Ramos (cell line): Measurements from ENCODE around the gene RABGGTA.

ENCODE experiments used
- in situ Hi-C: fragments of 300-500 bp; cut with MboI; formaldehyde crosslinking; loops from one replicate; pipeline ENCODE4 v1.14.3; 2022; ENCODE audit warnings: low sequenced_read_pairs; ENCODE audit not compliant: unreplicated experiment

RABGGTA gene

DNA sequence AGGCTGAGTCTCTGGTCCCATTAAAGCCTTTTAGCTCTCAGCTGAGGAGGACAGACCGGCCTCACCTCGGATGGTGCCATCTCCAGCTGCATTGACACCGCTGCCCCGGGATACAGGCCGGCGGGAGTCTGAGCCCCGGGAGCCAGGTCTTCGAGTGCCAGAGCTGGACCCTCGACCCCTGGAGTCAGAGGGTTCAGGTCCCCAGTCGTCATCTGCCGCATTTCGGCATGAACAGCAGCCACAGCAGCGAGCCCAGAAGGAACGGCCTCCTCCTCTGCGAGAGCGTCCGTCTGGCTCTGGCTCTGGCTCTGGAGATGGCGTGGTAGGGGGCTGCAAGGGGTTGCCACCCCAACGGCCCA lies 9.4 kb downstream of the RABGGTA start:
- in situ Hi-C loops = no loop called here

DNA sequence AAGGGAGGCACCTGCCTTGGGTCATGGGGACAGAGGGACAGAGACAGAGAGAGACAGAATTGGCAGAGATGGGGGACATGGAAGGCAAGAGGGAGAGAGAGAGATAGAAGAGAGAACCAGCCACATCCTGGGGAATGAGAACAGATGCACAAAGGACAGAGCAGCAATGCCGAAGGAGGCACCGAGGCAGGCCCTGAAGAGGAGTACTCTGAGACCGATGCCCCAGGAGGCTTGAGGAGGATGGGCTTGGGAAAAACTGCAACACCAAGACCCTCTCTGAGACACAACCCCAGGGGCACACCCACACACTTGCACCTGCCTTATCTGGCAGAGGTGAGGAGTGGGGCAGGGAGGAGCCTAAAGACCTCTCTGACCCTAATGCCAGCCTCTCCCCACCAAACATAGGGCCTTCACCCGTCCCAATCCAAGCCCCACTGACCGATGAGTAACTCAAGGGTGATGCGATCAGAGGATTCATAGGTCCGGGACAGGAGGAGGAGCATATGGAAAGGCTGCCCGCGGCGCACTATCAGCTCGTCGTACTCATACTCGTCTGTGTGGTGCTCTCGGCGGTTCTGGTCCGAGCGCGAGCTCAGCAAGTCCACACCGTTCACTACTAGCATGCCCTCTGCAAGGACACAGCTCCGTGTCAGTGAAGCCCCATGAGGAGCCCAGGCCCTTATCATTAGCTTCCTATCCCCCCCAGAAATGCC lies 10.0 kb downstream of the RABGGTA start:
- in situ Hi-C loops = no loop called here

DNA sequence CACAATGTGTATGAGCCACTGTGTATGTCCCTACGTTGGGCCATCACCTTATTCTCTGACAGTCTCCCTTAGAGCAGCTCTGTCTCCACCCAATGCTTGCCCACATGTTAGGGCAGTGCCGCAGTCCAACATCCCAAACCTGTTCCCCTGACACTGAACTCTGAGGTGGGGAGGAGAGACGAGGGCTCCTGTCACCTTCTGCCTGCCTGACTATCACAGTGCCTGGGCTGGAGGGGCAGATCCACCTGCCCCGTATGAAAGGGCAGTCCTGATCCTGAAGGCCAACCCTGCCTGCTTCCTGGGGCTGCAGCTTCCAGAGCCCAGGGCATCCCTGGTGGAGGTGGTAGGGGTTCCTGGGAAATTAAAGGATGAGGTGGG lies 10.6 kb downstream of the RABGGTA start:
- in situ Hi-C loops = no loop called here

DNA sequence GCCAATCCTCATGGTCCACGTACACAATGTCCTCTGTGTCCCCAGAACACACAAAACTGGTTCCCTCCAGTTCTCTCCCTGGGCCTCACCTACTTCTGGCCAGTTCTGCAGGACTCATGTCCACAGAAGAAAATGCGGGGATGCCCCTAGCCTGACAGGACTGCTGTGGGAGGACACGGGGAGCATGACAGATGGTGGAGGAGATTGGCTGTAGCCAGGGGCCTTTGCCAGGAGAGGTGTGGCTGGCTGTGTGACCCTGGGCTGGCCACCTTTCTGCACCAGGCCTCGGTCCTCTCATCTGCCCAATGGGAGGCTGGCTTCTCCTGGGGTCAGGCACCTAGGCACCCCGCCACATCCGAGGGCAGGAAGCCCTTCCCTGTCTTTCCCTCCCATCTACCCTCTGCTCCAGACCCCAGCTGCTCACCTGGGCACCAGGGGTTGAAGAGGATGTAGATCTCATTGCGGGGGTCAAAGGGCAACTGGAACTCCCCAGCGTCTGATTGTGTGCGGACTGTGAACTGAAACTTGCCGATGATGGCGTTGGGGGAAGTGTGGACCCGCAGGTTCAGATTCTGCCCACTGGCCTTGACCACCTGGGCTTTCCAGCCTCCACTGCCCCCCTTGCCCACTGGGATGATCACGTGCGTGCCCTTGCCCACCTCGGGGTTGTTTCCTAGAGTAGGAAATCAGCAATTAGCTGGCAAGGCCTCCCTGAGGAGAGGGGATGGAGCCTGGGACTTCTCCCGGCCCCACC lies 11.2 kb downstream of the RABGGTA start:
- in situ Hi-C loops = no loop called here

DNA sequence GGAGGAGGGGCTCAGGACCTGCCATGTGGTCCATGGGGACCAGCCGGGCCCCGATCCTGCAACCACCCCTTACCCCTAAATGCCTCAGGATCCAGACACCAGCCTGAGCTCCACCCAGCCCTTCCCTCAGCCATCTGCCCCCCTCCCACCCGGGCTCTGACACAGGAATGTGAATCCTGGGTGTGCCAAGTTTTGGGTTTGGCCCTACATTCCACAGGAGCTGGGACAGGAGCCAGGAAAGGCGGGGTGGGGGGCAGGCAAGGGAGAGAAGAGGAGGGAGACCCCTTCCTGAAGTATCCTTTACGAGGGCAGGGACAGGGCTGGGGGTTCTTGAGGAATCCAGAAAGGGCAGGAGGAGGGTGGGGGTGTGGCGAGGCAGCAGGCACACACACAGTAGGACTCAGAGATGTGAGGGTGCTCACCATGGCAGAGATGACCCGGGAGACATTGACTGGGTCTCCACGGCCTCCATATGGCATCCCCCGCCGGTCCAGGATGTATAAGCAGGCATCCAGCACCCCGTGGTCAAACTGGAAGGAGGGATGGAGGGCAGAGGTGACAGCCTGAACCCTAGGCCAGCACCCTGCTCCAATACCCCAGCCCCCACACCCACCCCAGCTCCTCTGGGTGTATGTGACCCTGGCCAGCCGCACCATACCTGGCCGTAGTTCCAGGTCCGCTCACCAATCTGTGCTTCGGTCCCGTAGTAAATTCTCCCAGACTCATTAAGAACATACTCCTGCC lies 11.9 kb downstream of the RABGGTA start:
- in situ Hi-C loops = no loop called here

DNA sequence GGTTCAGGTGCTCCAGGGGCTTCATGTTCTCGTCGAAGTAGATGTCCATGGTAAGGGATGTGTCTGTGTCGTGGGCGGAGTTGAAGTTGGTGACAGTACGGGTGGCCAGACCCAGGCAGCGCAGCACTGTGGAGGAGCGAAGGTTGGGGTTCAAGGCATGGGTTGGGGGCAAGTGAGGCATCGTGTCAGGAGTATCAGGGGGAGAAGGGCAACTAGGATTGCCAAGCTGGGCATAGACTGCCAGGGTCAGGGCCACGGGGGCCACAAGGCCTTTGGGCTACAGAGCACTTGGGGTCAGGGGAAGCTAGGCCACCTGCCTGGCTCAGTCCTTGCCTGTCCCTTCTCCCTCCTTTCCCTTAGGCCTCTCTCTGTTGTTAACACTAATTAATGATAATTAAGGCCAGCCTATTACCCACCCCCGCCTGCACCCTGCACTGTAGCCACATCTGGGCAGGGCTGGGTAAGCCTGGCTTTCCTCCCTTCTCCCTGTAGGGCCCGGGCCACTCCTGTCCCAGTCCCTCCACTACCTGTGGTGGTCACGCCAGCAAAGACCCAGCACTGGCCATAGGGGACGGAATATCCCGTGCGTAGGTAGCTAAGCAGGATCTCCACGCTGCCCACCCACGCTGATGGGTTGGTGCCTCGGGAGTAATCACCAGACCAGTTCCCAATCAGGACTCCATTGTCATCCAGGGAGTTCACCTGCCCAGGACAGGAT lies 12.7 kb downstream of the RABGGTA start:
- in situ Hi-C loops = no loop called here

DNA sequence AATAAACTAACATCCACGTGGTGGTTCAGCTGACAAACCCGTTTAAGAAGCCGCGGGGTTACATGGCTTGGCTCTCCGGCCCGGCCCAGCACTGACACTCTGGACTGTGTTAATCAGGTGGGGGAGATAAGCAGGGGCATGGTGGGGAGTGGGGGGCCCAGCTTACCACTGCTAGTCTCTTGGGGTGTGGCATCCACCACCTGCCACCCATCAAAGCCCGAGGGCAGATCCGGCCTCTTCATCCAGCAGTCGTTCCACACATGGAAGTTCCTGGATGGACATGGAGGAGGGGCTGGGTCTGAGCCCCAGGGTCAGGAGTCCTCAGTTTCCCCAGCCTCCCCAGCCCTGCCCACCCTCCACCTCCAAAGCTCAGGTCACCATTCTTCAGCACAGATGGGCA lies 13.3 kb downstream of the RABGGTA start:
- in situ Hi-C loops = no loop called here

DNA sequence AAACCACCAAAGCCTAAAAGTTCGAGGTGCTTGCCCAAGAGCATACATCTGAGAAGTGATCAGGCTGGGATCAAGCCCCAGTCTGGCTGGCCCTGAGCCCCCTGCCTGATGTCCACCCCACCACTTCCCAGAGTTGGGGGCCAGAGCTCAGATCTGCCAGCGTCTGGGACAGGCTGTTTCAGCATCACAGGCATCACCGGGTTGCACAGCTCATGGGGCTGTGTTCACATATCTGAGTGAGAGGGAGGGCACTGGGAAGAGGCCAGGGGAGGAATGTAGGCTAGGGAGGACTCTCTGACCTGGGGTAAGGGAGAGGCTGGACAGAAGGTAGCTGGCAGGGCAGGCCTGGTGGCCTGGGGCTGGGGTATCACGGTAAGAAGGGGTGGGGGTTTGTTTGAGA lies 14.4 kb downstream of the RABGGTA start:
- in situ Hi-C loops = no loop called here

DNA sequence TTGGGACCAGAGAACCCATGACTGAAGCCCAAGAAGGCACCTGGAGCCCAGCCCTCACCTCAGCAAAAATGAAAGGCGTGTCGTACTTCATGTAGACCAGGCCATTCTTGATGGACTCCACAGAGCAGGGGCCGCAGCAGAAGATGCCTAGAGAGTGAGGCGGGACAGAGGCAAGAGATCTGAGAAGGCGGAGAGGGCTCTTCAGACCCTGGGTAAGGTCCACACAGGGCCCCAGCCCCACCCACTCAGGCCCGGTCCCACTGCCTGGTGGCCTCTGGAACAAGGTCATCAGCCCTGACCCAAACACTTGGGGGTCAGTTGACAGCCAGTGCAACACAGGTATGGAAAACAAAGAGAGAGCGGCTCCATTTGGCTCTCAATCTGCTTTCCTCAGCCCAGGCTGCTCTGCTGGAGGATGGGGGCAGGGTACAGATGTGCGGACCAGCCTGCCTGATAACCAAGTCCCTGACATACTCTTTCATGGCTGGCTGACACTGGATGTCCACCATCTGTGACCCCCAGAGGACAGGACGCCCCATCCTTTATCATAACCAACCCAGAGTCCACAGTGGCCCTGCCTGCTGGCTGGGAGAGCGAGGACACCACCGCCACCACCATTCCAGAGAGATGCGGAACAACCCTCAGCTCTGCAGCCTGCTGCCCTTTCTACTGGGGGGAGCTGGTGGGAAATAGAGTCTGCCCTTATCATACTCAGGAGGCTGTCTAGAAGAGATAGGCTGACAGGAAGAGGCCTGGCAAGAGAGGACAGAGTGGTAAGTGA lies 15.3 kb downstream of the RABGGTA start:
- in situ Hi-C loops = no loop called here

DNA sequence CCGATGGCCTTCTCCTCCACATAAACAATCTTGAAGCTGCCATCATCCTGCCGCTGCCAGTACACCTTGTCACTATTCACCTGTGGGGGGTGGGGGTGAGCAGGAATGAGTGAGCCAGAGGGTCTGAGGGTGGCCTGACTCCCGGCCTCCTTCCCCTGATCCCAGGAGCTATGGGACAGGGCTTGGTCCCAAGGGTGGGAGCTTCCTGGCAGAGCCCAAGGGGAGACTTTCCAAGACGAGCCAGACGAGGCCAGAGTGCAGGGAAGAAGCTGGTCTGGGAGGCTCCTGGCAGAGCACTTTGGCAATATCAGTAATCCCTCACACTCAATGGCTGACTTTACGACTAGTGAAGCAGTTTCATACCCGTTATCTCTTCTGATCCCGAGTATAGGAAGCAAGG lies 16.0 kb downstream of the RABGGTA start:
- in situ Hi-C loops = no loop called here

DNA sequence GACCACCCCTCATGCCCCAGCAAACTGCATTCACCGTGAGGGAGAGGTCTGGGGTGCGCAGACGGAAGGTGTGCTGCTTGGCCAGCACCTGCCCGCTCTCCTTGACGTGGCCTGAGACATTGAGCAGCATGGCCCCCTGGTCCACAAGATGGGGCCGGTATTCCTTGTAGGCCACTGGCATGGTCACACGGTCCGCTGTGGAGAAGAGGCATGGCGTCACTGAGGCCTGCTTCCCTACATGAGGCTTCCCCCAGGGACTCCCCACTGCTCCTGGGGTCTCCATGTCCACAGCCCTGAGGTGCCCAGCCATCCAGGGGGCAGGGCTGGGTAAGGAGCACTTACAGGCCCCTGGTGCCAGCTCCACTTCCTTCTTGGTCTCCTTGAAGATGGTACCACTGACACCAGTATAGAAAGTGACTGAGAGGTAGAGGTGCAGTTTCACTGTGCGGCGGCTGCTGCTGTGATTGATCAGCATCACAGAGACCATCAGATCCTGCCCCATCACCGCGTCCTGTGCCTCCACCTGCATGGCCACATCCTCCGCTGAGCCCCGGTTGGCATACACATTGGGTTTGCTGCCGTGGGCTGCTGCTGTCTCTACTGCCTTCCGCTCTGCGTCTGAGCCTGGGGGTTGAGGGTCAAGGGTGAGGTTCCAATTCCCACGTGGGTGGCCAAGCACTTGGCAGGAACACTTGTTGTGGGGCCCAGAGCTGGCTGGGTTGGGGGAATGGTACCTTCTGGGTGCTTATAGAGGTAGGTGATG lies 16.6 kb downstream of the RABGGTA start:
- in situ Hi-C loops = no loop called here

DNA sequence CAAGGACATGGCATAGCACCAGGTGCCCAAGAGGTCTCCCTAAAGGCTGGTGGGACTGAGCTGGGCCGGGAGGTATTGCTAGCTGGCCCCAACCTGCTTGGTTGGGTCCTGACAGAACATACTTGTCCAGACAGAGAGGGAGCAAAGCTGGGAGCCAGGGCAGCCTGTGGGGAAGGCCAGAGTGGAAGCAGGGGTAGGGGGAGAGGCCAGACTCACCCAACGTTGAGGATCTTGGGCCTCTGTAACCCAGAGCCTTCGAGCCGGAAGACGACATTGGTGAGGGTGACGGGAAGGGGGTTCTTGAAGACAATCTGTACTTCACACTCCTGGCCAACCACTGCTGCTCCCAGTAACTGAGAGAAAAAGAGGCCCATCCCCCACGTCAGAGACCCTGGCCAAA lies 17.5 kb downstream of the RABGGTA start:
- in situ Hi-C loops = no loop called here

DNA sequence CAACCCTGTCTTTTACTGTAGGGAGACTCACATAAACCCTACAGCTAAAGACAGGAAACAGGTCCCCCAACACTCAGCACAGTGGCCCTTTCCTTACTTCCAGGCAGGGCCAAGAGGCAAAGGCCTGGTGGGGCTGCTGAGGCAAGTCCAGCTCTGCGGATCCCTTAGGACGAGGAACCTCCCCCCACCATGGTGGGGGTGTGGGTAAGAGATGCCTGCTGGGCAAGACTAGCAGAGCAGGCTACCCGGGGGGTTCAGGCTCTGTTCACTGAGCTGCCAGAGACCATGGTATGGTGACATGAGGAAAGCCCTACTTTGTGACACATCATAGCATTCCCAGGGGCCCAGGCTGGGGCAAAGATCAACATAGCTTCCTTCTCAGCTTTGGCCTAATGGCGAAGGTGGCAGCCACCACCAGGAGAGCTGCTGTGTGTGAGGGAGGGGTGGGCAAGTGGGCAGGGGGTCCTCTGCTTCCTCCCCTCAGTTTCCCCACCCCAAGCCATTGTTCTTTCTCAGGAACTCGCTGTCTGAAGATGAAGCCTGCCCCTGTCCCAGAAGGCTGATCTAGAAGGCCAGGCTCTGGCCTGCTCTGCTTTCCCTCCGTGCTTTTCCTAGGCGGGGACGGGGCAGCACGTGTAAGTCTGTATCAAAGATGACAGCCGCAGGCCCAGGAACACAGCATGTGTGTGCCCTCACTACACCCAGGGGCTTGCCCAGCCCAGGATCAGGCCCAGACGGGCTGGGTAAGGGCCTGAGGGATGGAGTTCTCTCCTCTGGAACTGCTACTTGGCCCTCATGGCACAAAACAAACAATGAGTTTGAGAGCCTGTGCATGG lies 18.9 kb downstream of the RABGGTA start:
- in situ Hi-C loops = no loop called here

DNA sequence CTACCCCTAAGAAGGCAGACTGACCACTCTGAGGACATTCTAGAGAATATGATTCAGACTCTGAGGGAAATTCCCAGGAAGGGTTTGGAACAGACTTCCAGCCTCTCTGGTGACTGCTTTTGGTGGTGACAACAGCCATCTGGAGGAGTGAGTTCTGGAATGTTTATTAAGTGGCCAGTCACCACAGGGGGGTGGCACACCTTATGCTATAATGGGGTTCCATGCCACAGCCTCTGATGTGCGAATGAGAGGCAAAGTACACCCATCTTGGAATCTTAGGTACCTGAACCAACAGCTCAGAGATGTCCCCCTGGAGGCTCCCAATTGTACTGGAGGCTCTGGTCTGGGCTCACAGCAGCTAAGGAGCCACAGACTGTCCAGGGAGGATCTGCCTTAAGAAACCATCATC lies 19.5 kb downstream of the RABGGTA start:
- in situ Hi-C loops = no loop called here

DNA sequence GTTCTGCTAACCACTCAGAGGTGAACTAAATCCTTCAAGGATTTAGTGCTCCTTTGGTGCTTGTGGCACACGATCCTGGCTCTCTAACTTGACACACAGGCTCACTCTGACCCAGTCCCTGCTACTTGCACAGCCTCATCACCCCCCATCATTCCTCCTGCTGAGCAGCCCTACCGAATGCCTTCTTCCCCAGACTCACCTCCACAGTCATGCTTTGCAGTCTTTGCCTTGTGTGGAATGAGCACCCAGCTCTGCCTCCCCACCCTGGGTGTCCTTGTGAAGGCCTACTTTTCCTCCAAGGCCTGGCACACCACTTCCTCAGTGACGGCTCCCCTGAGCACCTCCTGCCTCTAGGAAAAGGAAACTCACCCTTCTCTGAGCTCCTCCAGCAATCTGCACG lies 21.0 kb downstream of the RABGGTA start:
- in situ Hi-C loops = no loop called here

DNA sequence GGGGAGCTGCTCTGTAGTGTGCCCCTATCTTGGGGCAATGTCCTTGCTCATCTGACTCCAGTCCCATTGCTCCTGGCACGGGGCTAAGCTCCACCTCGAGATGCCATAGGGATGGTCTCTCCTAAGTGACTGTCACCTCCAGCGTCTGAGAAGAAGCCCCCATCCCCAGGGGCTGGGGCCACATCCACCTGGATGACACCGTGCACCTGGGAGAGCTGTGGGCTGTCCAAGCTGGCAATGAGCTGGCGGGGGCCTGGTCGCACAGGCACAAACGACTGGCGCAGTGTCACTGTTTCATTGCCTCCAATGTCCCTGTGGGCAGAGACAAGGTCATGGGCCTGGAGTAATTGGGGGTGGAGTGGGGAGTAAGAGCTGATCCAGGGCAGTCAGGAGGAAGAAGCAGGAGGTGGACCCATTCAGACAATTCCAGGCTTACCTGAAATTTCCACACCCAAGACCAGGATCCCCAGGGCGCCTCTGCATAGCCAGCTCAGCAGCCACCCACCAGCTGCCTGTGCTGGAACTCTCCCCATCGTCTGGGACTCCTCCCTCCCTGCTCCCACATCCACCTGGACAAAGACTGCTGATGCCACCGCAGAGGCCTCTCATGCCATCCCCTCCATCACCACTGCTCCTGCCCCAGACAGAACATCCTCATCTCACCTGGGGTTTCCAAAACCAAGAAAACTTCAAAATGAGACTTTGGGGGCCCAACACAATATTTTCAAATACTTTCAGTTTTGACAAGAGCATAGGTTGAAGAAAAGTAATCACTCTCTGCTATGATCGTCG lies 22.0 kb downstream of the RABGGTA start:
- in situ Hi-C loops = loop anchor here (10.0 kb wide), 1 partner anchor 185 kb away; no protein-coding TSS in a partner anchor

DNA sequence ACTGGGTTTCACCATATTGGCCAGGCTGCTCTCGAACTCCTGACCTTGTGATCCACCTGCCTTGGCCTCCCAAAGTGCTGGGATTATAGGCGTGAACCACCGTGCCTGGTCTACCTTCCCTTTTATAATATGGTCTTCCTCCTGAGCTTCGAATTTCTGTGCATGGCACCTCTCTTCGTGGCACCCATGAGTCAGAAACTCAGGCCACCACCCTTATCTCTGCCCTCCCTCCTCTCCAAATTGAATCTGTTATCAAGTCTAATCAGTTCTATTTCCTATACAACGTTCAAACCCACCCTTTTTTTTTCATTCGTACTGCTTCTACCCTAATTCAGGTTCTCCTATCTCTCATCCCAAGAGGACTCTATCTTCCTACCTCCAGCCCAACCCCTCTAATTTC lies 24.0 kb downstream of the RABGGTA start:
- in situ Hi-C loops = loop anchor here (10.0 kb wide), 1 partner anchor 187 kb away; no protein-coding TSS in a partner anchor
